Fibroblast of skin of scalp (primary cell): Measurements from ENCODE around the gene METTL16.
"Not testable (repeated sequence)": the region's sequence is repeated elsewhere in the genome, so short reads cannot be mapped to it uniquely, and the experiment has no call there.

Experiments
- DNase-seq: peaks from one replicate; pipeline ENCODE4 v3.0.0-alpha.2; 2013

METTL16 gene

GRCh38 chr17:2502871-2503580 lies 8.7 kb downstream of the METTL16 start:
- DNase-seq, result no peak

DNA sequence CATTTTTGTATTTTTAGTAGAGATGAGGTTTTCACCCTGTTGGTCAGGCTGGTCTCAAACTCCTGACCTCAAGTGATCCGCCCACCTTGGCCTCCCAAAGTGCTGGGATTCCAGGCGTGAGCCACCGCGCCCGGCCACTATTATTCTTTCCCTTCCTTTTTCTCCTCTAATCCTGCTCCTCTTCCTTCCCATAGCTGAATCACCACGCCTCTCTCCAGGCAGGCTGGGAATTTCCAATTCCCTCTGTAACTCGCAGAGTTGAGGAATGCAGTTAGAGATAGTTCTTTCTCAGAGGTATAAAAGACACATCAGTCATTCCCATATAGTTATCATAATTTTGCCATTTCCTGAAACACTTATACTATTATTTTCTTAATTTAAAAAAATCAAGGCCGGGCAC lies 11.2 kb downstream of the METTL16 start:
- DNase-seq, result peak; percentile 9

GRCh38 chr17:2489286-2489685 lies 22.4 kb downstream of the METTL16 start:
- not testable (repeated sequence) for DNase-seq

GRCh38 chr17:2487306-2487705 lies 24.4 kb downstream of the METTL16 start:
- DNase-seq, result no peak

DNA sequence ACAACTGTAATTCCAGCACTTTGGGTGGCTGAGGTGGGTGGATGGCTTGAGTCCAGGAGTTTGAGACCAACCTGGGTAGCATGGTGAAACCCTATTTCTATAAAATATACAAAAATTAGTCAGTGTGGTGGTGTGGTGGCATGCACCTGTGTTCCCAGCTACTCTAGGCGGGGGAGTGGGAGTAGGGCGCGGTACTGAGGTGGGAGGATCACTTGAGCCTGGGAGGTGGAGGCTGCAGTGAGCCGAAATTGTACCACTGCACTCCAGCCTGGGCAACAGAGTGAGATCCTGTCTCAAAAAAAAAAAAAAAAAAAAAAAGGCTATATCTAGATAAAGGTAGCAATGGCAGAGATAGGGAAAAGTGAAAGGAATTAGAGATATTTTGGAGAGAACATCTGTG lies 25.0 kb downstream of the METTL16 start:
- not testable (repeated sequence) for DNase-seq

DNA sequence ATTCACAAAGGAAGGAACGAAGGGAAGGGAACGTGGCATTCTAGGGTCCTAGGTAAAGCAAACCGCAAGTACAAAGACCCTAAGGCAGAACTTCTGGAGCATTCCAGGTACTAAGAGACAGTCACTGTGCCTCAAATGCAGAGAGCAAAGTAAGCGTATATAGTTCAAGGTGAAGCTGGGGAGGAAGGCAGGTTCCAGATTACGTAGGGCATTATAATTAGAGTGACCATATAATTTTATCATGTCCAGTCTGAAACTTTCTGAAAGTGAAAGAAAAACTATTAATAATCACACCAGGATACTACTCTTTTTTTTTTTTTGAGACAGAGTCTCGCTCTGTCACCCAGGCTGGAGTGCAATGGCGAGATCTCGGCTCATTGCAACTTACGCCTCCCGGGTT lies 25.7 kb downstream of the METTL16 start:
- DNase-seq, result no peak

DNA sequence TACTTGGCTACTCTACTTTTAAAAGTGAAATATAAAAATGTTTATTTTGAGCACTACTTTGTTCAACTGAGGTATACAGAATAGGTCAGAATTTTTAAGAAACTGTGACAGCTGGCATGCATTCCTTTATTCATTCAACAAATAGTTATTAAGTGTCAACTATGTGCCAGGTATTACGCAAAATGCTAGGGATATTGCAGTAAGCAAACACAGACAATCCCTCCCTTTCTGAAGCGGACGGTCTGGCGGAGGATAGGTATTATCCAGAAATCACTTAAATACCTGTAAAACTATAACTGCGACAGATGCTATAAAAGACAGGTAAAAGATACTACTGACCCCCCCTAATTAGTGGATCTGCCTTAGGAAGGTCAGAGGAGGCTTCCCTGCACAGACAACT lies 26.1 kb downstream of the METTL16 start:
- peak; percentile 18 for DNase-seq

DNA sequence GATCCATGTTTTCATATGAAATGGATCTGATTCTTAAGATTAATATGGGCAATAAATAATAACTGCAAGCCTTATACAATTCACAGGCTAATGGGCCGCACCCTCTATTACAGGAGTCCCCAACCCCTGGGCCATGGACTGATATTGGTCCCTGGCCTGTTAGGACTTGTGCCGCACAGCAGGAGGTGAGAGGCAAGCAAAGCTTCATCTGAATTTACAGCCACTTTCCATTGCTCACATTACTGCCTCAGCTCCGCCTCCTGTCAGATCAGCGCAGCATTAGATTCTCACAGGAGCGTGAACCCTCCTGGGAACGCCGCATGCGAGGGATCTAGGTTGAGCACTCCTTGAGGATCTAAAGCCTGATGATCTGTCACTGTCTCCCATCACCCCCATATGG lies 26.8 kb downstream of the METTL16 start:
- no peak for DNase-seq

DNA sequence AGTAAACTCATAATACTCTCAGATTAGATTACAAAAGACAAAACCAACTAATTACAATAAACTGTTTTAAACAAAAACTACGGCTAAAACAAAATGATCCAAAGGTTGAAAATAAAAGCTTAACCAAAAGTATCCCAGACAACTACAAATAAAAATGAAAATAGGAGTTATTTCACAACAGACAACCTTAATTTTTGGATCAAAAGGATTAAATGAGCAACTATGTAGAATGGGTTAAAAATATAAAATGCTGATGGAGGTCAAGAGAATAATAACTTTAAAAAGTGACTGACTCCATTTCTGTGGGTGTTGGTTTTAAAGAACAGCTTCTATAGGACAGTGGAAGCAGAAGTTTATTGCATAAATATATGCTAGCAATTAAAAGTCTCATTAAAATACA lies 28.6 kb downstream of the METTL16 start:
- DNase-seq, result no peak

GRCh38 chr17:2482218-2482617 lies 29.5 kb downstream of the METTL16 start:
- no peak for DNase-seq

DNA sequence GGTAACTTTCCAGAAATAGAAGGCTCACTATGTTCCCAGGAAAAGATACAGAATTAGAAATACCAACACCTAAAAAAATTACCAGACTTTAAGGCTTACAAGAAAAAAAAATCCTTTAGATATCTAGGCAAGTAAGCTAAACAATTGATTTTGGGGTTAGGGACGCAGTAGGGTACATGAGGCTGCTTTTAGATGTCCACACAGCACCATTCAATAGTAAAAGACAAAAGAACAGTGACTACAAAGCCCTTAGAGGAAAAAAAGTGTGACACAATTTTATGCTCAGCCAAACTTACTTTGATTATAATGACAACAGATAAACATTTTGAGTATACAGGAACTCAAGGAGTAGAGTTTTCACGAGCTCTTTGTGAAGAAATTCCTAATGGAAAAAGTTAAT lies 29.9 kb downstream of the METTL16 start:
- DNase-seq, result no peak

GRCh38 chr17:2478458-2478857 lies 33.2 kb downstream of the METTL16 start:
- DNase-seq, result no peak

GRCh38 chr17:2475056-2475455 lies 36.6 kb downstream of the METTL16 start:
- DNase-seq, result no peak

DNA sequence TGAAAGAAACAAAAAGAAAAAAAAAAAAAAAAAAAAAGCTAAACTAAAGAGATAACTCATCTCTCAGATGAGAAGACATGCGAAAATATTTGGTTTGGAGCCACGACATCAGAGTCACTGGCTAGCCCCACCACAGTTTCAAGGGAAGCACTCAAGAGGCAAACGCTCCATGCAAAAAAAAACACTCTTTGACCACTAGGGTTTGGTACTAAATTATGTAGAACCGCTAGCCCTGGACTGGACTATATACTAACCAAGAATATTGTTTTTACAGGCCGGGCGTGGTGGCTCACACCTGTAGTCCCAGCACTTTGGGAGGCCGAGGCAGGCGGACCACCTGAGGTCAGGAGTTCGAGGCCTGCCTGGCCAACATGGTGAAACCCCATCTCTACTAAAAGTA lies 37.3 kb downstream of the METTL16 start:
- DNase-seq, result no peak

DNA sequence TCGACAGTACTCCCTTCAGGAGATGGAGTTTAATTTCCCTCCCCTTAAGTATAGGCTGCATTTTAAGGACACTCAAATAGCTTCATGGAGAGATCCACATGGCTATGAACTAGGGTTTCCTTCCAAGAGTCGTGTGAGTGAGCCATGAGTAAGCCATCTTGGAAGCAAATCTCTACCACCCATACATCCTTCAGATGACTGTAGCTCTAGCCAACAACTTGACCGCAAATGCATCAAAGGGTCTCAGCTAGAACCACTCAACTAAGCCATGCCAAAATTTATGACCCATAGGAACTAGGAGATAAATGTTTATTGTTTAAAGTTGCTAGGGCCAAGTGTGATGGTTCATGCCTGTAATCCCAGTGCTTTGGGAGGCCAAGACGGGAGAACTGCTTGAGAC lies 43.4 kb downstream of the METTL16 start:
- peak; percentile 46 for DNase-seq

GRCh38 chr17:2466931-2467330 lies 44.8 kb downstream of the METTL16 start:
- DNase-seq, result no peak

DNA sequence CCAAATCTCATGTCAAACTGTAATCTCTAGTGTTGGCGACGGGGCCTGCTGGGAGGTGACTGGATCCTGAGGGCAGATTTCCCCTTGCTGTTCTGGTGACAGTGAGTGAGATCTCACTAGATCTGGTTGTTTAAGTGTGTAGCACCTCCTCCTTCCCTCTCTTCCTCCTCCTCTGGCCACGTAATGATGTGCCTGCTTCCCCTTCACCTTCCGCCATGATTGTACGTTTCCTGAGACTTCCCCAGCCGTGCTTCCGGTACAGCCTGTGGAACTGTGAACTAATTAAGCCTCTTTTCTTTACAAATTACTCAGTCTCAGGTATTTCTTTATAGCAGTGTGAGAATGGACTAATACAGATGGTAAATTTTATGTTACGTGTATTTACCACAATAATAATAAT lies 49.2 kb downstream of the METTL16 start:
- no peak for DNase-seq

DNA sequence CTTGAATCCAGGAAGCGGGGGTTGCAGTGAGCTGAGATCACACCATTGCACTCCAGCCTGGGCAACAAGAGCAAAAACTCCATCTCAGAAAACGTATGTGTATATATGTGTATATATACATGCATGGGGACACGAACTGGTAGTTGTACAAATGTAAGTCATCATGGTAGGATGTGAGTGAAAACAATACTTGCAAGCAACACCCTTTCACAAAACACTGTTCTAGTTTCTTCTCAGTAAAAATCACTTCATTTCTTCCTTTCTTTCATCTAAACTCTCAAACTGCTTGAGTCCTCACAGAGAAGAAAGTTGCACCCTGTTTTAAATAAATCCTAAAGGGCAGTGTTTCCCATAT lies 51.8 kb downstream of the METTL16 start:
- no peak for DNase-seq

DNA sequence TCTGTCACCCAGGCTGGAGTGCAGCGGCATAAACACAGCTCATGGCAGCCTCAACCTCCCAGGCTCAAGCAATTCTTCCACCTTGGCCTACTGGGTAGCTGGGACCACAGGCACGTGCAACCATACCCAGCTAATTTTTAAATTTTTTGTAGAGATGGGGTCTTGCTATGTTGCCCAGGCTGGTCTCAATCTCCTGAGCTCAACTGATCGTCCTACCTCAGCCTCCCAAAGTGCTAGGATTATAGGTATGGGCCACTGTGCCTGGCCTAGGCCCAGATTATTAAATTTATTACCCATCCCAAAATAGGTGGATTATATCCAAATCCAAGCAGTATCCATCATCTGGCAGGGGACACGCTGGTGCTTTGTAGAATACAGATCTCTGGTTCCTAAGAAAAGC lies 53.8 kb downstream of the METTL16 start:
- DNase-seq, result no peak

- DNase-seq, result no peak
Observed at GRCh38 chr17:2456475-2456874, 55.2 kb downstream of the METTL16 start.

GRCh38 chr17:2455956-2456355 lies 55.7 kb downstream of the METTL16 start:
- no peak for DNase-seq

- no peak for DNase-seq
Observed at GRCh38 chr17:2453866-2454265, 57.8 kb downstream of the METTL16 start.

GRCh38 chr17:2453325-2453724 lies 58.4 kb downstream of the METTL16 start:
- no peak for DNase-seq

- DNase-seq, result no peak
Observed at GRCh38 chr17:2452216-2452750, 59.4 kb downstream of the METTL16 start.
